HG02943 (cell line): ENCODE results near the gene FGF3.

Source experiments
- ATAC-seq: cut with Tn5 transposase; IDR thresholded peaks from one replicate; pipeline ENCODE4 v1.9.1; 2021; ENCODE audit warnings: mild to moderate bottlenecking, low read depth, moderate library complexity; ENCODE audit not compliant: unreplicated experiment

Gene FGF3

GRCh38 chr11:69807106-69807815 is 12.0 kb downstream of the FGF3 start:
- no peak for ATAC-seq

- no peak for ATAC-seq
Measured at GRCh38 chr11:69804769-69805508, 14.3 kb downstream of the FGF3 start.

- no peak for ATAC-seq
Measured at GRCh38 chr11:69803604-69804218, 15.5 kb downstream of the FGF3 start.

GRCh38 chr11:69803022-69803421 is 16.2 kb downstream of the FGF3 start:
- no peak for ATAC-seq

DNA sequence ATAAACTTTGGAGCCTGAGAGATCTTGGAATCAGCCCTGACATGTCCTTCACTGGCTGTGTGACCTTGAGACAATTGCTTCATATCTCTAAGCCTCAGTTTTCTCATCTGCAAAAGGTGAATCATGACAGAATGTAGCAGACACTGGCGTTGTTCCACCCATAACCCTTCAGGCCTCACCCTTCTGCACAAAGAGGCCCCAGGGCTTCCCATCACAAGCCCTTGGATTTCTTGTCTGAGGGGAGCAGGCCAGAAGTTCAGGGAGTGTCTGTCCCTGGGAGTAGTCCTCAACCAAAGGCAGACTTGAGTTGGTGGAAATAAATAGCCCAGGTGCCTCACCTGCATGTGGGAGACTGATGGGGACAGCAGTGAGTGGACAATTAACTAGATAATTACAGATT is 16.6 kb downstream of the FGF3 start:
- no peak for ATAC-seq

- no peak for ATAC-seq
Measured at GRCh38 chr11:69801513-69802335, 17.5 kb downstream of the FGF3 start.

DNA sequence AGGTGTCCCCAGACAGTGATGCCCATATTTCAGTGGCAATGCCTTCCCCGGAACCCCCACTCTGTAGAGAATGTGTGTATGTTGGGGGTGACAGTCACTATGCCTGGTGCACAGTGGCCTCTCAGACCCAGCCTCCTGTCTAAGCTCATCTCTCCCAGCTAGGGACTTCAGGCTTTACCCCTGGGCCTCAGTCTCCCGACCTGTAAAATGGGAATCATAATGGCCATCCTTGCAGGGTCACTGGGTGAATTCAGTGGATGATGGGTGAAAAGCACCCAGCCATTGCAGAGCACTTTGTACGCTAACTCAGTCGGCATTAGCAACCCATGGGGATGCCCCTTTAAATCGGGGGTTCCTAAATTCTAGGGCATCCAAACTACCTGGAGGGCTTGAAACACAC is 18.9 kb downstream of the FGF3 start:
- no peak for ATAC-seq

DNA sequence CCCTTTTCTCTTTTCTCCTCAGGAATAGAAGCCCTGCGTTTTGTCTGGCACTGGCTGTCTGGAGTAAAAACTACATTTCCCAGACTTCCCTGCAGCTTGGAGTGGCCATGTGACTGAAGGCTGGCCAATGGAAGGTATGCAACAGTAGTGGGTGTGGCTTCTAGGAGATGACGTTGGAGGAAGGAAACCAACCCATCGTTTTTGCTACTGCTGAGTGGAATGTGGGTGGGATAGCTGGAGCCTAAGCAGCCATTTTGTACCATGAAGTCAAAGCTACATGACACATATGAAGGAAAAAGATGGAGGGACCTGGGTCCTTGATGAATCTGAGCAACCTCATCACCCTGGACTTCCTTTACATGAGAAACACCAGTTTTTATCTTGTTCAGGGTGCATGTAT is 19.6 kb downstream of the FGF3 start:
- no peak for ATAC-seq

GRCh38 chr11:69799097-69799496 is 20.1 kb downstream of the FGF3 start:
- no peak for ATAC-seq

GRCh38 chr11:69797737-69798528 is 21.3 kb downstream of the FGF3 start:
- ATAC-seq: no peak

DNA sequence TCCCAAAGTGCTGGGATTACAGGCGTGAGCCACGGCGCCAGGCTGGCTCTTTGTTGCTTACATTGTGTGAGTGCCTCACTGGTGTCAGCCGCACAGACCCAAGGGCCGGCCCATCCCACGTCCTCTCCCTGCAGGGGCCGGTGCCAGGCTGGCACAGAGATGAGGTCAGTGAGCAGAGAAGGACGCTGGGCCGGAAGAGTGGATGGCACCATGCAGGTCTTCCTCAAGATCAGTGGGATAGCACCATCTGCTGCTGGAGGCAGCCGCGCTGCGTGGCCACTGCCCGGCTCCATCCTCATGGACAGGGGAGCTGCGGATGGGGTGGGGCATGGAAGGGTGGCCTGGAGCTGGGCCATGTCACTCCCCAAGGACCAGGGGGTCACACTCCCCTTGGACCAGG is 22.1 kb downstream of the FGF3 start:
- no peak for ATAC-seq

DNA sequence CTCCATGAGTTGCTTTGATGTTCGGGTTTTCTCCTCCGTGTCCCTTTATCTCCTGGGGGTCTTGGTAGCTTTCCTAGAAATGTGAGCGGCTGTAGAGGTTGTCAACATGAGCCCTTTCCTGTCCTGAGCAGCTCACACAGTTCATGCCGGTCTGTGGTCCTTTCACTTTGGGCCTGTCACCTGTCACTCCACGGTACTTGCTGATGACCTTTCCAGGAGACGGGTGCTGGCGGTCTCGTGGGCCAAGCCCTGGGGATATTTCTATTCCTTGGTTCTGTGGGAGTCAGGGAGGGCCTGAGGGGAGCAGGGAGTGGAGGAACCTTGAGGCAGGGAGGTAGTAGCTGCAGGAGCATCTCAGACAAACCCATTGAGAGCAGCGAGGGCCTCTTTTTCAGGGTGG is 23.2 kb downstream of the FGF3 start:
- ATAC-seq: no peak

GRCh38 chr11:69791276-69792180 is 27.7 kb downstream of the FGF3 start:
- ATAC-seq: no peak

DNA sequence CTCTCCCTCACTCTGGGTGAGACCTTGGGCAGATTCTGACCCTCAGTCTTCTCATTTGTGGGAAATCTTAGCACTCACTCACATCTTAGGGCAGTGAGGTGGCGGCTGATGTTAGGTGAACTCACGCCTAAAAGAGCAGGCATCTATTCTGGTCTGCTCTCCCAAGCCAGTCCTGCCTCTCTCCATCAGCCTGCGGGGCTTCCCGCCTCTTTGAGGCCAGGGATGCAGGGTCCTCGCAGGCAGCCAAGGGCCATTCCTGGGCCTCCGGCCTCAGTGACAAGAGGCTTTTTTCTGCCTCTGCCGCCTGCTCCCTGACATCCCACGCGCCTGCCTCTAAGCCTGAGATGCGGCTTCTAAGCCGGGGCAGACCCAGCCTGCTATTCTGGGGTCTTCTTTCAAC is 30.3 kb downstream of the FGF3 start:
- no peak for ATAC-seq

DNA sequence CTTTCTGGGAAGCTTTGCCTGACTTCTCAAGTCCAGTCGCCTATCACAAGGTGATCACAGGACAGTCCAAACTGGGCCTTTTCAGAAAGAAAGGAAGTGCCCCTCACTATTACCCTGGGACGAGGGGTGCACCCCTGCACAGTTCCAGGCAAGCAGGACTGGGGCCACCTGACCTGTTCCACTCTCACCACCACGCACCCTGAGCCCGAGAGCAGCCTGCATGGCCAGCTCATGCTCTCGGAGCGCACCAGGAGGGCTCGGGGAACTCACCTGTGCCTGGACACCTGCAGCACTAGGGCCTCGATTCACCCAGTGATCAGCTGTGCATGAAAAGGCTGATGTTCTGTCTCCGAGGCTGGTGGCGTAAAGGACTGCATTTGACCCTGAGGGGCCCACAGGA is 31.3 kb downstream of the FGF3 start:
- no peak for ATAC-seq

- no peak for ATAC-seq
Measured at GRCh38 chr11:69787457-69787856, 31.8 kb downstream of the FGF3 start.

- ATAC-seq: no peak
Measured at GRCh38 chr11:69781241-69781640, 38.0 kb downstream of the FGF3 start.

DNA sequence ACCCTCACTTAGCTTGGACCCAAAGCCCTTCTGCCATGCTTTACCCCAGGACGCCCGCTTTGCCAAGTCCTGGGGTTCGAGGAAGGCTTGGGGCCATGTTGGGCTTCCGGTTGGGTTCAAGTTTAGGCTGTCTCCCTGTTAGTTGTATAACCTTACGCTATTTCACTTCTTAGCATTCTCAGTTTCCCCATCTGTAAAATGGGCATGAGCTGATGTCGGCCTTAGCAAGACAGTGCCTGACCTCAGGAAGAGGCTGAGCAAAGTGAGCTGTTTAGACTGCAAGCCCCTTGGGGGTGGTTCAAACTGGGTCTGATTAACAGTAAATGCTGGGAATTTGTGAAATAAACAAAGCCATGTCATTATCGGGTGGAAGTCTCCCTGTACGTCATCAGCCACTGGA is 40.8 kb downstream of the FGF3 start:
- no peak for ATAC-seq

DNA sequence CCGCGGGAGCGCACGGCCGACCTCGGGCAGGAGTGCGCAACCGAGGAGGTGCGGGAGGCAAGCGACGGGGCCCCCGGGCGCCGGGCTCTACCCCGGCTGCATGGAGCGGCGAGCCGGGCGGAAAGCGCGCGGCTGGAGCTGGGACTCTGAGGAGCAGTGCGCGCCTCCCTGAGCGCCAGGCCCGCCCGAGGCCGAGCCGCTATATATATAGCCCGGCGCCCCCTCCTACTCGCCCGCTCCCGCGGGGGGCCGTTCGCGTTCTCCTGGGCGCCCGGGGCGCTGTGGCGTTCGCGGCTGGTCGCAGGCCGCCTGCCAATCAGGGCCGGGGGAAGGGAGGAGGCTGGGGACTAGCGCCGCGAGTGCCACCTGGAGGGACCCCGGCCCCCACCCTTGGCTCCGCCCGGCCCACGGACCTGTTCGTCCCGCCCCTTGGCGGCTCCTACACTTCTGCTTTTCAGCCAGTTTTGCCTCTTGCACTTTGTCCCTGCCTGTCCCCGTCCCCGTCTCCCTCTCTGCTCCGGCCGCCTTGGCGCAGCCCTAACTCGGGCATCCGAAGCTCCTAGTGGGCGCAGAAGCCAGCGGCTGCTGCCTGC is 44.0 kb downstream of the FGF3 start, which contains the start of gene FGF4:
Gene FGF4 (minus strand): TSS at position 179 of the 593 bp plus-strand sequence. CDS start 257 bp downstream, outside the sequence.
- no peak for ATAC-seq
